Chondrocyte (in vitro differentiated cells): ENCODE data around the gene IP6K1. TPM values are rescaled to one million over a fixed set of nuclear protein-coding genes. Genes with fewer than 3 reads are reported as not detected.

ENCODE experiments used
- DNase-seq: peaks from one replicate; pipeline ENCODE4 v3.0.0; 2021; ENCODE audit warnings: mixed read lengths, low spot score
- H3K27ac Mint-ChIP-seq: one replicate; pipeline ENCODE4 v1.8.0; 2021; ENCODE audit warnings: mild to moderate bottlenecking, moderate library complexity, mixed read lengths; ENCODE audit not compliant: unreplicated experiment
- H3K27me3 Mint-ChIP-seq: 2 replicates; pipeline ENCODE4 v1.8.0; 2021; ENCODE audit warnings: low read depth, mixed read lengths
- H3K36me3 Mint-ChIP-seq: 2 replicates; pipeline ENCODE4 v1.8.0; 2021; ENCODE audit warnings: low read depth, mixed read lengths
- H3K4me1 Mint-ChIP-seq: 2 replicates; pipeline ENCODE4 v1.8.0; 2021; ENCODE audit warnings: low read depth, mild to moderate bottlenecking, mixed read lengths
- H3K4me3 Mint-ChIP-seq: one replicate; pipeline ENCODE4 v1.8.0; 2021; ENCODE audit warnings: mild to moderate bottlenecking, moderate library complexity, mixed read lengths; ENCODE audit not compliant: unreplicated experiment
- H3K9me3 Mint-ChIP-seq: 2 replicates; pipeline ENCODE4 v1.8.0; 2021; ENCODE audit warnings: low read depth, mixed read lengths
- CTCF ChIP-seq: fragments of 200-600 bp; sonication (generic); IDR thresholded peaks from 2 replicates; pipeline ENCODE4 v1.5.0; 2021; ENCODE audit warnings: antibody characterized with exemption, mild to moderate bottlenecking, moderate library complexity
- total RNA-seq: library from RNA; stranded (reverse); gene quantifications from 3 replicates; pipeline ENCODE4 v1.2.1, GENCODE V29; 2021

Gene IP6K1
- total RNA-seq, 1 donor from 2014 or later: 40.1 TPM

GRCh38 chr3:49717211-49717958 lies 69.0 kb downstream of the IP6K1 start:
- H3K27ac Mint-ChIP-seq: peak overlapping the region; percentile 41
- TF ChIP-seq CTCF: no peak
- H3K4me3 Mint-ChIP-seq: no peak overlapping the region
- H3K4me1 Mint-ChIP-seq: peaks cover 30% of the 10 kb centered on the region
- no peak for DNase-seq
- no peaks in the 10 kb centered on the region for H3K27me3 Mint-ChIP-seq
- H3K9me3 Mint-ChIP-seq: no peaks in the 10 kb centered on the region
- H3K36me3 Mint-ChIP-seq: no peaks in the 10 kb centered on the region

- Mint-ChIP-seq H3K27ac (no peak overlapping the region), H3K4me3 (no peak overlapping the region), H3K9me3 (no peaks in the 10 kb centered on the region), H3K27me3 (no peaks in the 10 kb centered on the region), H3K4me1 (peaks cover 28% of the 10 kb centered on the region), H3K36me3 (no peaks in the 10 kb centered on the region)
- no peak for TF ChIP-seq CTCF
- no peak for DNase-seq
Measured at GRCh38 chr3:49716691-49717210, 69.6 kb downstream of the IP6K1 start.

- no peak overlapping the region for H3K4me3 Mint-ChIP-seq
- peaks cover 25% of the 10 kb centered on the region for H3K4me1 Mint-ChIP-seq
- no peaks in the 10 kb centered on the region for H3K9me3 Mint-ChIP-seq
- peaks cover 1% of the 10 kb centered on the region for H3K36me3 Mint-ChIP-seq
- no peak for TF ChIP-seq CTCF
- DNase-seq: no peak
- H3K27me3 Mint-ChIP-seq: no peaks in the 10 kb centered on the region
- no peak overlapping the region for H3K27ac Mint-ChIP-seq
Measured at GRCh38 chr3:49716169-49716568, 70.2 kb downstream of the IP6K1 start.

- peaks cover 20% of the 10 kb centered on the region for H3K4me1 Mint-ChIP-seq
- no peak for TF ChIP-seq CTCF
- no peaks in the 10 kb centered on the region for H3K27me3 Mint-ChIP-seq
- H3K27ac Mint-ChIP-seq: no peak overlapping the region
- H3K36me3 Mint-ChIP-seq: peaks cover 2% of the 10 kb centered on the region
- DNase-seq: no peak
- no peaks in the 10 kb centered on the region for H3K9me3 Mint-ChIP-seq
- H3K4me3 Mint-ChIP-seq: no peak overlapping the region
Measured at GRCh38 chr3:49715611-49716121, 70.7 kb downstream of the IP6K1 start.

- Mint-ChIP-seq H3K4me1 (peaks cover 16% of the 10 kb centered on the region), H3K4me3 (no peak overlapping the region), H3K9me3 (no peaks in the 10 kb centered on the region), H3K27ac (no peak overlapping the region), H3K27me3 (no peaks in the 10 kb centered on the region), H3K36me3 (peaks cover 2% of the 10 kb centered on the region)
- no peak for DNase-seq
- TF ChIP-seq CTCF: no peak
Measured at GRCh38 chr3:49714728-49715550, 71.4 kb downstream of the IP6K1 start.
